BE2C (cell line): Measurements from ENCODE around the gene TTN.
A peak's percentile ranks its signal among the peaks of the same experiment; 100 is the strongest.

Experiments used
- DNase-seq: peaks from one replicate; pipeline ENCODE4 v3.0.0-alpha.2; 2020
- H3K27me3 ChIP-seq: fragments of 250-450 bp; sonication (Bioruptor Pico); 2 replicates; pipeline ENCODE4 v1.5.1; 2020; ENCODE audit warnings: mild to moderate bottlenecking
- H3K36me3 ChIP-seq: fragments of 250-450 bp; sonication (Bioruptor Pico); 2 replicates; pipeline ENCODE4 v1.5.1; 2020; ENCODE audit warnings: mild to moderate bottlenecking
- H3K4me1 ChIP-seq: fragments of 250-450 bp; sonication (Bioruptor Pico); 2 replicates; pipeline ENCODE4 v1.5.1; 2020
- H3K4me3 ChIP-seq: 2 replicates; pipeline ENCODE4 v1.5.1; 2011; ENCODE audit warnings: low read depth, low read length
- H3K9me3 ChIP-seq: fragments of 250-450 bp; sonication (Bioruptor Pico); 2 replicates; pipeline ENCODE4 v1.5.1; 2020
- CTCF ChIP-seq: IDR thresholded peaks from 2 replicates; pipeline ENCODE4 v1.5.1; 2012; ENCODE audit warnings: mild to moderate bottlenecking, low read depth, low read length

The TTN gene

GRCh38 chr2:178796079-178796677, 11.0 kb downstream of the TTN start:
- H3K36me3 ChIP-seq = no peaks in the 10 kb centered on the region
- peak; percentile 26; the same call in 1 of the 2 replicates for TF ChIP-seq CTCF
- no peaks in the 10 kb centered on the region for H3K4me1 ChIP-seq
- H3K4me3 ChIP-seq = no peak overlapping the region
- H3K9me3 ChIP-seq = no peaks in the 10 kb centered on the region
- no peak for DNase-seq
- H3K27me3 ChIP-seq = no peaks in the 10 kb centered on the region

GRCh38 chr2:178787934-178788333, 19.3 kb downstream of the TTN start:
- DNase-seq = no peak
- Histone ChIP-seq H3K9me3 (no peaks in the 10 kb centered on the region), H3K4me3 (no peak overlapping the region), H3K36me3 (no peaks in the 10 kb centered on the region), H3K27me3 (no peaks in the 10 kb centered on the region), H3K4me1 (no peaks in the 10 kb centered on the region)
- no peak for TF ChIP-seq CTCF

- H3K4me3 ChIP-seq = no peak overlapping the region
These were observed 20.1 kb downstream of the TTN start for GRCh38 chr2:178787155-178787554.

GRCh38 chr2:178783889-178784288, 23.3 kb downstream of the TTN start:
- Histone ChIP-seq H3K9me3 (no peaks in the 10 kb centered on the region), H3K4me3 (no peak overlapping the region), H3K27me3 (no peaks in the 10 kb centered on the region), H3K36me3 (no peaks in the 10 kb centered on the region), H3K4me1 (no peaks in the 10 kb centered on the region)
- DNase-seq = no peak
- TF ChIP-seq CTCF = no peak

More at GRCh38 chr2:178787155-178787554, 20.1 kb downstream of the TTN start:
- Histone ChIP-seq H3K9me3 (no peaks in the 10 kb centered on the region), H3K27me3 (no peaks in the 10 kb centered on the region), H3K4me1 (no peaks in the 10 kb centered on the region), H3K36me3 (no peaks in the 10 kb centered on the region)
- no peak for DNase-seq
- TF ChIP-seq CTCF = no peak

GRCh38 chr2:178782236-178782635, 25.0 kb downstream of the TTN start:
- no peak for TF ChIP-seq CTCF
- no peaks in the 10 kb centered on the region for H3K9me3 ChIP-seq
- no peak for DNase-seq

GRCh38 chr2:178777577-178777976, 29.6 kb downstream of the TTN start:
- no peak overlapping the region for H3K4me3 ChIP-seq
- H3K4me1 ChIP-seq = no peaks in the 10 kb centered on the region
- no peaks in the 10 kb centered on the region for H3K27me3 ChIP-seq
- H3K36me3 ChIP-seq = no peaks in the 10 kb centered on the region
- no peak for TF ChIP-seq CTCF
- no peaks in the 10 kb centered on the region for H3K9me3 ChIP-seq
- DNase-seq = no peak

More at GRCh38 chr2:178782236-178782635, 25.0 kb downstream of the TTN start:
- Histone ChIP-seq H3K36me3 (no peaks in the 10 kb centered on the region), H3K27me3 (no peaks in the 10 kb centered on the region), H3K4me3 (no peak overlapping the region), H3K4me1 (no peaks in the 10 kb centered on the region)
